ENCODE data around the gene PNMA1.
"Not testable (repeated sequence)": the region's sequence is repeated elsewhere in the genome, so short reads cannot be mapped to it uniquely, and the experiment has no call there.

PNMA1 gene

DNA sequence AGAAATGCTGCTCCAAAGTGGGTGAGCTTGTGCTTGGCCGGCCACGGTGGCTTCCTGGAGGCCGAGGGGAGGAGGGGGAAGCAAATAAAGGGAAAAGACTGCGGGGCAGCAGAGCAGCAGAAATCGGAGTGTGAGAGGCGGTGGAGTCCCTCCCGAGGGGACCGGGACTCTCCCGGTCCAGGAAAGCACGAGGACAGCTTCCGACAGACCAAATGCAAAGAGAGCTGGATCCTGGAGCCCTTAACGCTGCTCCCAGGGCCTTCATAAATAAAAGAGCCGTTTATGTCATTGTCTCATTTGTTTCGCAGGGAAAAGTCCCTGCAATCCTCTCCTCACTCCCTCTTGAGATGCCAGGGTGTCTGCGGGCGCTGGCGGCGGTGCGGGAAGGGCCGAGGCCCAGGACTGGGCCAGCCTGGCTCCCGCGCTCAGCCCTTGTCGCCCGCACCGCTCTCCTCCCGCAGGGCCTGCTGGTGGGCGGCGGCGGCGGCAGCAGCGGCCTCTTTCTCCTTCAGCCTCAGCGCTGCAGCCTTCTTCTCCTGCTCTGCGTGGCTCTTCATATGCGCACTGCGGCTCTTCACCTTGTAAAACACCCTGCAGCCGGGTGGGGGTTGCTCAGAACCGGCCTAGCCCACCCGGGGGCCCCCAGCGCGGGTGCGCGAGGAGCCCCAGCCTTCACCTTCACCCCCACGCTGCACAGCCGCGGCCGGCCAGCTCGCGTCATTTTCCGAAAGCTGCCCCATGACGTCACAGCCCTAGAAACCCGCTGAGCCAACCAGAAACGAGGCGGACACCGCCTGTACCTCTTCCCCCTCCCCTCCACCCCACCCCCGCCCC is 4.5 kb upstream of the PNMA1 start:
- in situ Hi-C loops (cut with MboI; ENCODE audit: low sequenced_read_pairs) = no loop called here

DNA sequence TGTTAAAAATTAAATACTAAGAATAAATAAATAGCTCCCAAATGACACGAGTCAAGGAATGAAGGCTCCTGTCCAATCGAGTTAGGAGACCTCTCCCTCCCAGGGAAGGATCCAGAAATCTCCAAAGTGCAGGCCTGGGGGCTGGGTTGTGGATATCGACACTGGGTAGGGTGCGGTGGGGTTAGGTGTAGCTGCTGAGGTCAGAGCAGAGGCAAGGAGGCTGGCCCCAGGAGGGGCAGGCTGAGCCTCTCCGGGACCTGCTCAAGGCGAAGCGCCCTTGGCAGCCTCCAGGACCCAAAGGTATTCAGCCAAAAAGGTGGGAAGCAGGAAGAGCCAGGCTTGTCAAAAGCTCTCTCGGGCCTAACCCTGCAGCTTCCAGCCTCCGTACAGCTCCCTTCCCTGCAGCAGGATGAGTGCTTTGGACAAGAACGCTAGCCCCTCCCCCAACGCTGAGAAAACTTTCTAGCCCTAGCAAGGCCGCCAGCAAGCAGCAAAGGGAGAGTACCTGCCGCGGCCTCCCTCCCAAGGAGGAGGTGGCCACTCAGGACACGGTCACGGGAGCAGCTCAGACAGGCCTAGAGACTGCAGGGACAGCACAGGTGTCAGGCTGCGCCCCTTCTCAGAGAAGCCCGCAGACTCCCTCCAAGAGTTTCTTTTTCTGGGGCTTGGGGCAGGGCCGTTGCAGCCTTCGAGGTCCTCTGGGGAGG is 3.7 kb upstream of the PNMA1 start:
- in situ Hi-C loops (cut with MboI; ENCODE audit: low sequenced_read_pairs) = no loop called here

DNA sequence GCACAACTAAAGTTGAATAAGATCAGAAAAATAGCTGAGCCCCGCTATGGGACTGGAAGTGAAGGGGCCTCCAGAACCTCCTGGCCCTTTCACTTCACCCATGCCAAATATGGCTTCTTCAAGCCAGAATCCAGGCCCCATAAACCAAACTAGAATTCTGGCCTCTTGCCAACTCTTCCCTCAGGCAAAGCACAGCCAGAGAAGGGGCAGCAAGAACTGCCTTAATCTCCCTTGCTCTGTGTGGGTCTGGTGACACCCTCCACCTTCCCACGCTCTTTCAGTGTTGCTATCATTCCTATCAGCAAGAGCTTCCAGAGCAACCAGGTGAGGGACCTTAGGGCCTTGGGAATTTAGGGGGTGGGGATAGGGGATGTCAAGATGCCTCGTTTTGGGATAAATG is 3.1 kb upstream of the PNMA1 start:
- in situ Hi-C loops (cut with MboI; ENCODE audit: low sequenced_read_pairs) = no loop called here

DNA sequence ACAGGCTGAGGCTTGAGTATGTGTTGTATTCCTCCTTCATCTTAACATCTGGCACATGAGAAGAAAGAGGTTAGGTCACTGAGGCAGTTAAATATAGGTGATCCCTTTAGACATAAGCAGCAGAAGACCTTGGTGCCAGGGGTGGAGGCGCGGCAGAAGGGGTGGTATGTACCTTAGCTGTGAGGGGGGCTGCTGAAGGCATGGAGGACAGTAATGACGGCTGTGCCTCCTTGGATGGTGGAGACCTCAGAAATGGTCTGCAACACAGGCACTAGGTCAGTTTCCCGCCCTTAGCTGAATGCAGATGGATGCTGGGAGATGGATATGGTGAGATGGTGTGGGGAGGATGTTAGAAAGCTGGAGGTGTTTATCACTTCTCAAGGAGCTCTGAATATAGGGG is 1.5 kb upstream of the PNMA1 start:
- in situ Hi-C loops (cut with MboI; ENCODE audit: low sequenced_read_pairs) = no loop called here

DNA sequence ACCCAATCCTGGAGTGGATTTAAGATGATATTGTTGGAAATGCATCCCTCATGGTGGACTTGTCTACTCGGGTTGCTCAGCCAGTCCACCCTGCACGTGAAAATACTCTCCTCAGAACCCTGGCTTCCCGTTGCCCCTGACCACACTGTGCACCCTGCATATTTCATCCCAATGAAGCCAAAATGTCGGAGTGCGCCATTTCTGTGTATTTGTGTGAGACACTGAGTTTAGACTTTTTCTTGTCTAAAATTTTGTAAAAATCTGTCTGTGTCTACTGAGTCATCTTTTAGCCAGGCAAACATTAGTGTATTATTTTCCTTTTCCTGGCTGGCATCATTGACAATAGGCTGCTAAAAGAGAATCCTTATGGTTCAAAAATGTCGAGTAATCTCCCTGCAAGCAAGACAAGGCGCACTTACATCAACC is 485 bp upstream of the PNMA1 start:
- in situ Hi-C loops (cut with MboI; ENCODE audit: low sequenced_read_pairs) = no loop called here

DNA sequence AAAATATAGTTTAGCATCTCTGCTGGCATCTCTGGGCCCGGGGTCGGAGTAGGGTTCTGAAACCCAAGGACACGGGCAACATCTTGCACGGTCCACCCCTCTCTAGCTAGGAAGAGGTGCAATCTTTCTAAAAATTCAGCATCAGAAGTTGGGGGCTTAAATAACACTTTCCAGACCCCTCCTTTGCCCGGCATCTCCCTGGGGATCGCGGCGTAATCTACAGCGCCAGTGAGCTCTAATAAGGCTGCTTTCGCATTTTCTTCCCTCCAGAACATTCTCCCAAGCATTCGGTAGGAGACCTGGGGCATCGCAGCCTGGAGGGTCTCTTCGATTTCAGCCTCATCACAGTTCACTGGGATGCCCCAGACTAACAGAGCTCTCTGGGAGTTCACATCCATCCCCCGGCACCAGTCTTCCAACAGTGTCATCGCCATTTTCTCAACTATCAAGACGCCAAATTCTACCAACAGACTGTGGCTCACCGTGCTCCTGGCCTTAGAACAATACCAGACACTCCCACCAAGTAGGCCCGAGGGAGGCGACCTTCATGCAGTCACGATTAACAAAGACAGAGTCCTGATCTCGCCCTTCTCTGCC is 880 bp downstream of the PNMA1 start:
- in situ Hi-C loops (cut with MboI; ENCODE audit: low sequenced_read_pairs) = no loop called here

DNA sequence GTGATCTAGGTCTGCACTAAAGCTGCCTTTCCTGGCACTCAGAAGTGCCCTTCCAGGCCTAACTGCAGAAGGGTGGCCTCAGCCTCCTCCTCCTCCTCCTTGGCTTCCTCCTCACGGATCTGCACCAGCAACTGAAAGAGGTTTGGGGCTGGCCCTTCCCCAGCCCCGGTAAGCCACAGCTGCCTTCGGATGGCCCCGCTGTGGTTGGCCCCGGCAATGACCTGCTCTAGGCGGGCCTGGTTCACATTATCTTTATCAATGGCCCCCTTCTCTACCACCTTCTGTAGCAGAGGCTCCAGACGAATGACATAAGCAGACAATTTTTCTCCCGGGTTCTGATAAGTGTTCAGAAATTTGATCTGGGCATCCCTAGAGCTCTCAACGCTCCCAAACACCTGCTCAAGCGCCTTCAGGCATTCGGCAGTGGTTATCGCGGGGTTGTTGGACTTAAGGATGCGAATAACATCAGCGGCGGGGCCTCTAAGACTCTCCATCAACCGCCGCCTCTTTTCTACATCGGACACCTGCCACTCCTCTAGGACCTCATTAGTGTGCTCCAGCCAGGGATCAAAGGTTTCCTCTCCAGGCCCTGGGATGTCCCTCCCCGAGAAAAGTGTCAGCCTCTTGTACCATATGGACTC is 1.5 kb downstream of the PNMA1 start:
- in situ Hi-C loops (cut with MboI; ENCODE audit: low sequenced_read_pairs) = no loop called here

DNA sequence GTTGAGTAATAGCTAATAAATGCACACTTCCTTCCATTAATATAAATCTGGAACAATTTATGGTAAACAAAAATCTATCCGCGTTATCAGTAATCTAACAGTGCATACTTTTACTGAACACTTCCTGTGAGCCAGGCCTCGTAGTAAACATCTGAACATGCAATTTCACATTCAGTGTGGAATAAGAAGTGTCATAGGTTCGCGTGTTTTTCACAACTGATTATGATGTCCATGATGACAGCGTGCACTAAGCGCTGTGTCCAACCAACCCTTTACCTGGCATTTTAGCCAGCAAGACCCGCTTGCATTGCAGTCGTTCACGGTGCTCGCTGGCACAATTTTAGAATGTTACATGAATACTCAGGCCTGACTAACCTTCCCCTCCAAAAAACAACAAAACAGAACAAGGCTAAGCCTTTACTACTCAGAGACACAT is 2.1 kb downstream of the PNMA1 start:
- in situ Hi-C loops (cut with MboI; ENCODE audit: low sequenced_read_pairs) = no loop called here

DNA sequence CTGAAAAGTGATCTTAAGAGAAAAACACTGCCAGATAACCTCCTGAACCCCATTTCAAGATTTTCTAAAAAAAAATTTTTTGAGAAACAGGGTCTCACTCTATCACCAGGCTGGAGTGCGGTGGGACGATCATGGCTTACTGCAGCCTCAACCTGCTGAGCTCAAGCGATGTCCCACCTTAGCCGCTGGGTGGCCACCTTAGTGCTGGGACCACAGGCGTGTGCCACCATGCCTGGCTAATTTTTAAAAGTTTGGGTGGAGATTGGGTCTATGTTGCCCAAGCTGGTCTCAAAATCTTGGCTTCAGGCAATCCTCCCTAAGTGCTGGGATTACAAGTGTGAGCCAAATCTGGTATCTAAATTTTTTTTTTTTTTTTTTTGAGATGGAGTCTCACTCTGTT is 3.4 kb downstream of the PNMA1 start:
- in situ Hi-C loops (cut with MboI; ENCODE audit: low sequenced_read_pairs) = no loop called here

DNA sequence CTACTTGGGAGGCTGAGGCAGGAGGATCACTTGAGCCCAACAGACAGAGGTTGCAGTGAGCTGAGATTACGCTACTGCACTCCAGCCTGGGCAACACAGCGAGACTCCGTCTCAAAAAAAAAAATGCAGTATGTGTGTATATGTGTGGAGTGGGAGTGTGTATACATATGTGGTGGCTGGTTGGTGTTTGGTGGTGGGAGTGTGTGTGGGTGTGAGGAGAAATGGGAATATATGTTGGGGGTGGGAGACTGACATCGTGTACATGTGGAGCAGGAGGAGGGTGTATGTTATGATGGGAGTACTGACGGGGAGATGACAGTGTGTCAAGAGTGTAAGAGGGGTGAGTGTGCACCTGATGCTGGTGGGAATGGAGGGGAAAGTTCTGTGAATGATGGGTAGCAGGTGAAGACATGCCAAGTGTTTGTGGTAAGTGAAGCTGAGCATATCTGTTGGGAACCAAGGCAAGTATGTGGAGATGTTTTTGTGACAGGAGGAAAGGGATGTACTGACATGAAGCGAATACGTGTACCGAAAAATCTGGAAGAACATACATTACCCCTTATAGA is 4.2 kb downstream of the PNMA1 start:
- in situ Hi-C loops (cut with MboI; ENCODE audit: low sequenced_read_pairs) = no loop called here

DNA sequence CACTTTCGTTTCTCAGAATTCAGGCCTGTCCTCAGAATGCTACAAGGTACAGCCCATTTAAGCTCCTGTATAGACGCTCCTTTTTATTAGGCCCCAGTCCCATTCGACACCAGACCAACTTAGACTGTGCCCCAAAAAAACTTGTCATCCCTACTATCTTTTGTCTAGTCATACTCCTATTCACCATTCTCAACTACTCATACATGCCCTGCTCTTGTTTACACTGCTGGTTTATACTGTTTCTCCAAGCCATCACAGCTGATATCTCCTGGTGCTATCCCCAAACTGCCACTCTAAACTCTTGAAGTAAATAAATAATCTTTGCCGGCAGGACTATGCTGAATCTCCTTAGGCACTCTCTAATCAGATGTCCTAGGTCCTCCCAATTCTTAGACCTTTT is 6.1 kb downstream of the PNMA1 start:
- in situ Hi-C loops (cut with MboI; ENCODE audit: low sequenced_read_pairs) = not testable (repeated sequence)

DNA sequence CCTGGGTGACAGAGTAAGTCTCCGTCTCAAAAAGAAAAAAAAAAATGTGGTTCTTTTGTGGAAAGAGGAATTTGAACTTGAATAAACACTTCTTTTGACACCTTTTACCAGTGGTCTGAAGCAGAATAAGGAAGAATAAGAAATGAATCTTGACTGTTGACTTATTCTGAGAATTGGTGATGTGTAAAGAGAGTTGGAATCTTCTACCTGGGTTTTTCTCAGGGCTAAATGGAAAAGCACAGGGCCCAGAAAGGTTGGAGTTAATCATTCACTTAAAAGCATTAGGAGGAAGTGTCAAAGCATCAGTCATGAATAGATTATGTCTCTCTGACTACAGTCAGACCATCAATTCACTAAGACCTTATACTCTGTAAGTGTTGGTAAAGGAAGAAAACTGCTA is 13.9 kb downstream of the PNMA1 start:
- in situ Hi-C loops (cut with MboI; ENCODE audit: low sequenced_read_pairs) = no loop called here

DNA sequence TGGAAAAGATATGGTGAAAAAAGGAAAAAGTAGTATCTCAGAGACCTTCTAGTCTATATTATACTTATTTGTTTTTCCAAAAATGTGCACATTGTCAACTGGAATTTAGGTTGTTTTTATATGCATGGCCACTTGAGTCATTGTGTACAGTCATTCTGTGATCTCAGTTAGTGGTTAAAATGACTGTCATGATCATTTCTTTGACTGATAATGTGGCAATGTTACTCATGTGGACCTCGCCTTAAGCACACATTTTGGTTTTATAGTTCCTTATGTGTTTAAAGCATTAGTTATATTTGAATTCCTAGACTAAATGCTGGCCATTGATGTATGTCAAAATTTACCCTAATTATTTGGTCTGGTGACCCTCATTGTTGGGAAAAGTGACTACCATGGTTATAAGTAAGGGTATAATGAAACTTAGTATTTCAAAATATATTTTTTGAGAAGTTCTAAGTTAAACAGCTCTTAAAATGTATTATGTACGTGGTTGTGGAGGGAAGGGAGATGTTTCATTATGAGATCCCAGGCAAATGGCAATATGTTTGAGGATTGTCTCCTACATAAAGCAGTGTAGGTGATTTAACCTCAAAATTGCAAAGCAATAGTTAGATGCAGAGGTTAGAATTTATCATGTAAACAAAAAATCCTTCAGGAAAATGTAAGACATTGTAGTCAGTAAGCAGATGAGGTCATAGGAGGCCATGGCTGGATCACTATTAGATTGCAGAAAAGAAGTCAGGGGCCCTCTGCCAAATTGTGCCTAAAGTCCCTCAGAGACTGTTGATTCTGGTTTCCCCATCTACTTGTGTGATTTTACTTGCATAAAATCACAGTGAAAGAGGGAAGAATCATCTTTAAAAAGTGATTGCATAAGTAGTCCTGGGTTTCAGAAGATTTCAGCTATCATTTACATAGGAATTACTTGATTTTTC is 17.5 kb downstream of the PNMA1 start:
- in situ Hi-C loops (cut with MboI; ENCODE audit: low sequenced_read_pairs) = no loop called here

DNA sequence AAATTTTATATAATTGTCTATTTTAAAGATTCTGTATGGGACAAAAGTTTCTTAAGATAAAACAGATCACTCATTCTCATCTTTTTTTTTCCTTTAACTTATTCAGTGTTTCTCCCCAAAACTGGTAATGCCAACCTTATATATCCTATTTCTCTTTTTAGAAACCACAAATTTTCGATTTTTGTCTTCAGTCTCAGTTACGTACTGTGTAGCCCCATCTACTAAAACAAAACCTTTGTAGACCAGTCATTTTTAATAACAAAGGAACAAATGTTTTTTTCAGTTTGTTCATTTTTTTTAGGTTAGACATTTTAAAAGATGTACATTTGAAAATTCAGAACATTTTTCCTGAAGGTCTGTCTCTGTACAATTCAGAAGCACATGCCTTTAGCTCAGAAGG is 18.2 kb downstream of the PNMA1 start:
- in situ Hi-C loops (cut with MboI; ENCODE audit: low sequenced_read_pairs) = no loop called here

DNA sequence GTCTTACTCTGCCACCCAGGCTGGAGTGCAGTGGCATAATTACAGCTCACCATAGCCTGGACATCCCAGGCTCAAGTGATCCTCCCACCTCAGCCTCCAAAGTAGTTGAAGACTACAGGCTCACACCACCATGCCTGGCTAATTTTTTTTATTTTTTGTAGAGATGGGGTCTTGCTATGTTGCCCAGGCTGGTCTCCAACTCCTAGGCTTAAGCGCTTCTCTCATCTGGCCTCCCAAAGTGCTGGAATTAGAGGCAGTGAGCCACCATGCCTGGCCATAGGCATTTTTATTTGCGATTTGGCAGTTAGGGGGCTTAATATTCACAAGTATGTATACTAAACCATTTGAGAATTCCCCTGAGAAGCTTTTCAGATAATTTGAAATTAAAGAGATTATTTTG is 19.1 kb downstream of the PNMA1 start:
- in situ Hi-C loops (cut with MboI; ENCODE audit: low sequenced_read_pairs) = no loop called here

DNA sequence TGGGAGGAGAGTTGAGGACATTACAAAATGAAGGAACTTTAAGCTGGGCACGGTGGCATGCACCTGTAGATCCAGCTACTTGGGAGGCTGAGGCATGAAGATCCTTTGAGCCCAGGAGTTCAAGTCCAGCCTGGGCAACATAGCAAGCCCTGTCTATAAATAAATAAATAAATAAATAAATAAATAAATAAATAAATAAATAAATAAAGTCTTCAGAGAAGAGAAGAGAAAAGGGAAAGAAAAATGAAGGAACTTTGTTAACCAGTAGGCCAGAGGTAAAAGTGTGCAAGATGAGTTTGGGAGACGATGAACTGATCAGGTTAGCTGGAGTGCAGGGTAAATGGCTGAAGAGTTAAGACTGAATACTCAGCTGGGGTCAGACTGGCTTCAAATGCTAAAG is 20.1 kb downstream of the PNMA1 start:
- in situ Hi-C loops (cut with MboI; ENCODE audit: low sequenced_read_pairs) = no loop called here

DNA sequence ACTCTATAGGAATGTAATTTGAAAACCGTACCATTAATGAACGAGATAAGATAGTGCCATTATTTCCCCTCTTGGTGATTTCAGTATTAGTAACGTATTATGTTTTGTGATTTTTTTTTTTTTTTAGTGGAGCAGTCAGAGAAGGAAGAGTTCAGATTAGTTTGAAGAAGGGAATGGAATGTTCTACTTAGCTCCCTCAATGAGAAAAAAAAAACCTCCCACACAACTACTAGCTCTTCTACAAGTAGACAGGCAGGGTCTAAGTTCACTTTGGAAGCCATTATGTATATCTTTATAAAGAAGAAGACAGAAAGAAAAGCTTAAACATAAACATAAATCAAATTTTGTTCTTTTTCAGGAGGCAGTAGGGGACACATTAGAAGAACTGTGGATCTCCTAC is 27.3 kb downstream of the PNMA1 start:
- in situ Hi-C loops (cut with MboI; ENCODE audit: low sequenced_read_pairs) = no loop called here

DNA sequence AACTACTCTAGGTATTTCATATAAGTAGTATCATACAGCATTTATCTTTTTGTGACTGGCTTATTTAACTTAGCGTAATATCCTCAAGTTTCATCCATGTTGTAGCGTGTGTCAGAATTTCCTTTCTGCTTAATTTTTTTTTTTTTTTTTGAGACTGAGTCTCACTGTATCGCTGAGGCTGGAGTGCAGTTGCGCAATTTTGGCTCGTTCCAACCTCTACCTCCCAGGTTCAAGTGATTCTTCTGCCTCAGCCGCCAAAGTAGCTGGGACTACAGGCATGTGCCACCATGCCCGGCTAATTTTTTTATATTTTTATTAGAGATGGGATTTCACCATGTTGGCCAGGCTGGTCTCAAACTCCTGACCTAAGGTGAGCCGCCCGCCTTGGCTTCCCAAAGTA is 28.9 kb downstream of the PNMA1 start:
- in situ Hi-C loops (cut with MboI; ENCODE audit: low sequenced_read_pairs) = no loop called here

DNA sequence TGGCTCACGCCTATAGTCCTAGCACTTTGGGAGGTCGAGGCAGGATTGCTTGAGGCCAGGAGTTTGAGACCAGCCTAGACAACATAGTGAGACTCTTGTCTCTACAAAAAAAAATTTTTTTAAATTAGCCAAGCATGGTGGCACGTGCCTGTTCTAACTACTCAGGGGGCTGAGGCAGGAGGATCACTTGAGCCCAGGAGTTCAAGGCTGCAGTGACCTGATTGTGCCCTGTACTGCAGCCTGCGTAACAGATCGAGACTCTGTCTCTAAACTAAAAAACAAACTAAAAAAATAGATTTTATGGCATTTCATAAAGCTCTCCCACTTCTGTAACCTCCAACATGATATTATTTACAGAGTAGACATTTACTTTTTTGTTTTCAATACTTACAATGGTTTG is 29.6 kb downstream of the PNMA1 start:
- in situ Hi-C loops (cut with MboI; ENCODE audit: low sequenced_read_pairs) = no loop called here

DNA sequence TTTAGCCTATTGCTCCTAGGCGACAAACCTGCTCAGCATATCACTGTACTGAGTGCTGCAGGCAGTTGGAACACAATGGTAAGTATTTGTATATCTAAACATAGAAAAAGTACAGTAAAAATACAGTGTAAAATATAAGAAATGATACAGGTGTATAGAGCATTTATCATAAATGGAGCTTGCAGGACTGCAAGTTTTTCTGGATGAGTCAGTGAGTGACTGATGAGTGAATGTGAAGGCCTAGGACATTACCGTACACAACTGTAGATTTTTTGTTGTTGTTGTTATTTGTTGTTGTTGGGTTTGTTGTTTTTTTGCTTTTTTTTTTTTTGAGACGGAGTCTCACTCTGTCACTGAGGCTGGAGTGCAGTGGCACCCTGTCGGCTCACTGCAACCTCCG is 33.4 kb downstream of the PNMA1 start:
- in situ Hi-C loops (cut with MboI; ENCODE audit: low sequenced_read_pairs) = no loop called here
